HG03139 (cell line): ENCODE measurements around the gene WDR70.
"Not testable (repeated sequence)": the region's sequence is repeated elsewhere in the genome, so short reads cannot be mapped to it uniquely, and the experiment has no call there.

Experiments
- ATAC-seq: cut with Tn5 transposase; IDR thresholded peaks from one replicate; pipeline ENCODE4 v1.9.1; 2021; ENCODE audit not compliant: unreplicated experiment

The WDR70 gene

DNA sequence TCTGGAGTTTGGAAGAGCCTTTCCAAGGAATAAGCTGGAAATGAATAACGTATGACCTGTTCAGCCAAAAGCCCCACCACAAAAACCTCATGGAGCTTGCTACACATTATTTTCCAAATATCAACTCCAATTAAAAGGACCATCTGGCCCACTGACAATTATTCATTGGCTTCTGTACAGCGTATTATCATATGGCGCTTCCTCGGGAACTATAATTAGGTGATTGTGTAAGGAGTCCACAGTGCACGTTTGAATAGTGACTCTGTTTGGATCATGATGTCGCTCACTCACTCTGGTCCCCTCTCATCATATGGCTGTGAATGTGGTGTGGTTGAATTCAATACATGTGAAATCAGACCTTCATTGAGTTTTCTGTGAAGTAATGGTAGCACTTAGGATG, 408.6 kb downstream of the WDR70 start:
- ATAC-seq = no peak

DNA sequence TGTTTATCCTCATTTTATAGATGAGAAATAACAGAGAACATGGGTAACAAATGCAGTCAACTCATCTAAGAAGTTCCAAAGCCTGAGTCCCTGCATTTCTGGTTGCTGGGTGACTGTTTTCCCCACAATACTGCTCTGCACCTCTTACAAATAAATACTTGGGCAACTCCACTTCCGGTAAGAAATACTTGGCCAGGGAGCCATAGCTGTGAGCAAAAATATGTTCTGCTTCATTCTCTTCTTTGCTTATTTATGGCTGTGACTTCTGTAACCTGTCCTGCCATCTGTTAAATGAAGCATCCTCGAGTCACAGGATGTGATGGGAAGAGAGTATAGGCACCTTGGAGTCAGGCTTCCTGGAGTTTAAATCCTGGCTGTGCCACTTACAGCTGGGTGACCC, 410.9 kb downstream of the WDR70 start:
- no peak for ATAC-seq

DNA sequence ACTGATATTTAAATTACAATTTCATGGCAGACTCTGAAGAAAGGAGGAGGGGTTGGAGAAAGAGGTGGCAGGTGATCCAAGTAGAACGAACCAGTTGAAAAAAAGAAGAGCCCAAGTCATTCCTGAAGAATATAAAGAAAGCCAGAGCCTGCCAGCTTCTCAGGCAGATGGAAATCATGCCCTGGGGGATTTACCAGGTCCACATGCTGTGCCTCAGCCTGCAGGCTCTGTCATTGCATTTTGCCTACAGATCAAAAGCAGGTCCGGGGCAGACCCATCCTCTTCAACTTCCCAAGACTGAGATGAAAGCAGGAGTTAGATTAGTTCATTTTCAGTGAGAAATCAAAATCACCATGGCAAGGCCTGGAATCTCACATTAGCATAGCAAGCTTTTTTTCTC, 412.2 kb downstream of the WDR70 start:
- ATAC-seq = no peak

DNA sequence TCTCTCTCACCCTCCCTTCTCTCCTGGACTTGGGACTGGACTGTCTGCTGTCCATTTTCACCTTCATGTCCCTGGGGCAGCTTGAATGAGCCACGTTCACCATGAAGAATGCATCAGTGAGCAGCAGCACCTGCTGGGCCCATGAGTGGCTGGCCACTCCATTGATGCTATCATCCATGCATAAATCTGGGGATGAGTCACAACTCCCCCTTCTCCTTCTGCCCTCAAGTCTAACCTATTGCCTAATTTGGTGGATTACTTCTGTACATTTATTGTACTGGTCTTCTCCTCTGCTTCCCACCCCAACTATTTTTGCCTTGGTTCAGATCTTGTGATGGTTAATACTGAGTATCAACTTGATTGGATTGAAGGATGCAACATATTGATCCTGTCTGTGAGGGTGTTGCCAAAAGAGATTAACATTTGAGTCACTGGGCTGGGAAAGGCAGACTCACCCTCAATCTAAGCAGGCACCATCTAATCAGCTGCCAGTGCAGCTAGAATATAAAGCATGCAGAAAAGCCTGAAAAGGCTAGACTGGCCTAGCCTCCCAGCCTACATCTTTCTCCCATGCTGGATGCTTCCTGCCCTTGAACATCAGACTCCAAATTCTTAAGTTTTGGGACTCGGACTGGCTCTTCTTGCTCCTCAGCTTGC, 414.0 kb downstream of the WDR70 start:
- no peak for ATAC-seq

DNA sequence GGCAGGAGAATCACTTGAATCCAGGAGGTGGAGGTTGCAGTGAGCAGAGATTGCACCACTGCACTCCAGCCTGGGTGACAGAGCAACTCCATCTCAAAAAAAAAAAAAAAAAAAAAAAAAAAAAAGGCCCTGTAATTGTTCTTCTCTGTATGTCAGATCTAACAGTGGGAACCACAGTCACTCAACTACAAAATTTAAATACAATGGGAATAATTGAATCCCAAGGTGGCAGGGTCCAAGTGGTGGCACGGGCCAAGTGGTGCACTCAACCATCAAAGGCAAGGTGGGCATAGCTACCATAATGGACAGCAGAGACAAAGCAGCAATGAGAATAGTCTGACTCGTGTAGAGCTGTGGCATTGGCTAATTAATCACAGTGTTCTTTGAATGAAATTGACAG, 416.2 kb downstream of the WDR70 start:
- ATAC-seq = not testable (repeated sequence)

- not testable (repeated sequence) for ATAC-seq
Observed at GRCh38 chr5:37796435-37796834, 417.3 kb downstream of the WDR70 start.

DNA sequence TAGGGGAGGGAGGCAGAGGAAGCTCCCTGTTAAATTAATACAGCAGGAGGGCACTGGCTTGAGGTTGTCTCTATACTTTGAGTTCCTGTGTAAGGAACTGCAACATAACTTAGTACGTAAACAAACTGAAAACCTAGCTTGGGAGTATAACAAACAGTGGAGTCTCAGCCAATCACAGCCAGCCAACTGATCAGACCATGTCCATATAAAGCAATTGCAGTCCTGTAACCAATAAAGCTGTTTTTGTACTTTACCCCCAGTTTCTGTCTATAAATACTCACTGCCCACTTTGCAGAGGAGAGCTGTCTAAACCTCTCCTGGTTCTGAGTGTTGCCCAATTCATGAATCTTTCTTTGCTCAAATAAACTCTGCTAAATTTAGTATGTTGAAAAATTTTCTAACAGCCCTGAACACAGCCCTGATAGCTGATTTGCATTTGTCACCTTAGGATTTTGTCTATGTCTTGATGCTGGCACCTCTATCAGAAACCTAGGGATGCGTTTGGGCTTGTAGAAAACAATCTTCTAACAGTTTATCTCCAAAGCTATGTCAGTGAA, 420.8 kb downstream of the WDR70 start:
- ATAC-seq = no peak

- ATAC-seq = no peak
Observed at GRCh38 chr5:37801521-37801920, 422.4 kb downstream of the WDR70 start.
